ENCODE results near the gene NATD1.

Gene NATD1

GRCh38 chr17:21289902-21290571, 36.8 kb upstream of the NATD1 start:
- DNase-seq = no peak

DNA sequence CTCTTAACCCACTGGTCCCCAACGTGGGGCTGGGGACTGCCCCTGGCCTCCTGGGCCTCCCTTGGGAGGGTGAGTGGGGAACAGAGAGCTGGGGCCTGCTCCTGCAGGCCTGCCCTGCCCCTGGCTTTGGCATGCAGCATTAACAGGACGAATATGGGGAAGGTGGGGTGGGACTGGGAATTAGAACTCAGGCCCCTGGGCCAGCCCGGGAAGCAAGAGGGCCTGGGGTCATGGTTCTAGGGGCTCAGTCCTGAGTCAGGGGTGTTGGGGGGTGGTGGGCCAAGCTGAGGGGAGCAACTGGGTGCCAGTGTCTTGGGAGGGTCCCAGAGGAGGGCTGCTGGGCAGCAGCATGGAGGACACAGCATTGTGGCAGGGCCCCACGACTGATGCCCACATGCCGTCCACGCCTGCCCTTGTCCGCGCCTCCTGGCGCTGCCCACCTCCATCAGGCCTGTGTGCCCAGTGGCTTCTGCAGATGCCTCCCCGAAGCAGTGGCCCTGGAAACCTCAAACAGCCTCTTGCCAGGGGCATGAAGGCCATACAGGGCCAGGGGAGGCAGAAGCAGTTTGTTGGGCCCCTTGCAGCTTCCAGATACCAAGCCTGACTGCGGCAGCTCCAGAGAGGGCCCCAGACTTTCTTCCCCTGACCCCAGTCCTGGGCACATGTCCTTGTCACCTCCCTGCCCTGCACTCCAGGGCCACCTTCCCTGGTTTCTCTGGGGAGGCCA, 36.1 kb upstream of the NATD1 start:
- no peak for DNase-seq

GRCh38 chr17:21288571-21289017, 35.4 kb upstream of the NATD1 start:
- no peak for DNase-seq

GRCh38 chr17:21287703-21288449, 34.7 kb upstream of the NATD1 start:
- DNase-seq = peak; percentile 87

DNA sequence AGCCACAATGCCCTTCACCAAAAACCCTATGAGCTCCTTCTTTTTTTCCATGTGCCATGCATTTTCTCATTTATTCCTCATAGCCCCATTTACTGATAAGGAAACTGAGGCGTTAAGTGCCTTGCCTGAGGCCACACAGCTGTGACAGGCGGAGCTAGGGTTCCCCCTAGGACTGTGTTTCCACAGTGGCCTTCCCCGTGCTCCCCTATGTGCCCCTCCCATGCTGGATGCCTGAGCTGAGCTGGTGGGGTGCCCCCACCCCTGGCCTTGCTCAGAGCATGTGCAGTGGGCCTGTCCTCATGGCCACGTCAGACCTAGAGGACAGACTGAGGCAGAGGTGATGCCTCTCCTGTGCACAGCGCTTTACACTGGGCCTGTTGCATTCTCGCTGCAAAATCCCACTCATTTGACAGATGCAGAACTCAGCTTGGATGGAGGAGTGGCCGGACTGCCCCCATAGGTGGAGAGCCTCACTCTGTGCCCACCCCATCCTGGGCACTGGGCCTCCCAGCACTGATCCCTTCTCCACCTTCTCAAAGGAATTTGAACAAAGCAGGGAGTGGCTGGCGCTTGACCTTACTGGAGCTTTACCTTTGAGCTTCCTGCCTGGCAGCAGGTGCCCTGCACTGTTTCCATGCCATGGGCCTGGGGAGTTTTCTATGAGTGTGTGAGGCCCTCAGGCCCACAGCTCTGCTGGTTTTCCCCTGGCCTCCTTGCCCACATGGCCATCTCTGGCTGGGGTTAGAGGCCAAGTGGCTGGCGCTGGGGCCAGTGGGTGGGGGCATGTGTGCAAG, 33.9 kb upstream of the NATD1 start:
- DNase-seq = no peak

- peak; percentile 76 for DNase-seq
These were observed 33.0 kb upstream of the NATD1 start for GRCh38 chr17:21286066-21286770.

GRCh38 chr17:21285164-21286065, 32.2 kb upstream of the NATD1 start:
- no peak for DNase-seq

DNA sequence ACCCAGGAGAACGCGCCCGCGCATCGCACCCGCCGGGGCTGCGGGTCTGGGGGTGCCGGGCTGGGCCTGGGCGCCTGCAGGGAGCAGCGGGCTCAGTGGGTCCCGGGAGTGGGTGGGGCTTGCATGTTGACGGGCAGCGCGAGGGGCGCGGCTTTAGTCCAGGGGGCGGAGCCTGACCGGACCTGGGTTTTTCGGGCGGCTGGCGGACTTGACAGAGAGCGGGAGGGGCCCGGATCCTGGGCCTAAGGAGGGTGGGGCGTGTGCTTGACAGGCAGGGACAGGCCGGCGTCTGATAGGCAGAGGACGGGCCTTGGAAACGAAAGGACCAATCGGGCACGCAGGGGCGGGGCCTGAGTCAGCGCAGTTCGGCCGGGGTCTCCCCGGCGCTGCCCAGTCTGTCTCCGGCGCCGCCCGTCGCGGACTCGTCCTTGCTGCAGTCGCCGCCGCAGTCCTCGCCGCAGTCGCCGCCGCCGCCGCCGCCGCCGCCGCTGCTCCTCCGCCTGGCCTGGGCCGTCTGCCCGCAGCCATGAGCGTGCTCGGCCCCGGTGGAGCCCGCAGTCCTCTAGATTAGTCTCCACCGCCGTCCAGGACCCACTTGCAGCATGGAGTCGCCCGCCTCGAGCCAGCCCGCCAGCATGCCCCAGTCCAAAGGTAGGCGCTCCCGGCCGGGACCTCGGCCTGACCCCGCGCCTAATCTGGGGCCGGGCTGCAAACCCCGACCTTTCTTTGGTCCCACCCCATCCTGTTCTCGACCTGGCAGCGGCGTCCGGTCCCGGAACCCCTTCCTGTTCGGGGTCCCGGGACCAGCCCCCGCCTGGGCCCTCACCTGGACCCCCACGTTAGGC, 31.3 kb upstream of the NATD1 start, which contains the start of gene MAP2K3:
Gene MAP2K3 (plus strand): TSS at position 393 of the 845 bp plus-strand sequence. CDS start 210 bp downstream, at position 603.
- peak; percentile 95 for DNase-seq

- DNase-seq = no peak
These were observed 30.5 kb upstream of the NATD1 start for GRCh38 chr17:21283482-21284318.

GRCh38 chr17:21282850-21283249, 29.6 kb upstream of the NATD1 start:
- DNase-seq = no peak

DNA sequence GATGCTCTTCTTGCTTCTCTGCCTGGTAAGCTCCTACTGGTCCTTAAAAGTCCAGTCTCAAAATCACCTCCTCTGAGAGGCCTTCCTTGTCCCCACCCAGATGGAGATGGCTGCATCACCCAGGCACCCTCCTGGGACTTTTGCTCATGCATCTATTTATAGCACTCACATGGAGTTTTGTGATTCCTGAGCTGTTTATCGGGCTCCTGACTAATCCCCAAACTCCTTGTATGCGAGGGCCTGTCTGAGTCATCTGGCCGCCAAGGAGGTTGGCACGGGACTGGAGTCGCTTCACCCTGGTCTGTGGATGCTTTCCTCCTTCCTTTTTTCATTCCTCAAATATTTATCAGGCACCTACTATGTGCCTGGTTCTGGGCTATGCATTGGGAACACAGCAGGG, 29.0 kb upstream of the NATD1 start:
- peak; percentile 66 for DNase-seq

GRCh38 chr17:21280081-21280518, 26.9 kb upstream of the NATD1 start:
- DNase-seq = peak; percentile 60

DNA sequence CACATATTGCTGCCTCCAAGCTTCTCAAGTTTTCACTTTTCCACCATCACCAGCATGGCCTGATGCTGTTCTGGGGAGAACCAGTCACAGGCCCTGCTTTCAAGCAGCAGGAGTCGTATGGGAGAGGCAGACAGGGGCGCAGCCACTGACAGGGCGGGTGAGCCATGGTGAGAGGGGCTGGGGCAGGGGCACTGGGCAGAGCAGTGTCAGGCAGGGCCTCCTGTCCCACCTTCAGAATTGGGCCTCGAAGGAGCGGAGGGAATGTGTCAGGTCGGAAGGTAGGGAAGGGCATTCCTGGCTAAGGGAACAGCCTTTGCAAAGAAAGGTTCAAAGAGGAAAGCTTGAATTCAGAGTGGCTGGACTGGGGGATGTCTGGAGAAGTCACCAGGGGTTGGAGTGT, 26.4 kb upstream of the NATD1 start:
- DNase-seq = no peak

GRCh38 chr17:21279198-21279535, 26.0 kb upstream of the NATD1 start:
- DNase-seq = no peak

DNA sequence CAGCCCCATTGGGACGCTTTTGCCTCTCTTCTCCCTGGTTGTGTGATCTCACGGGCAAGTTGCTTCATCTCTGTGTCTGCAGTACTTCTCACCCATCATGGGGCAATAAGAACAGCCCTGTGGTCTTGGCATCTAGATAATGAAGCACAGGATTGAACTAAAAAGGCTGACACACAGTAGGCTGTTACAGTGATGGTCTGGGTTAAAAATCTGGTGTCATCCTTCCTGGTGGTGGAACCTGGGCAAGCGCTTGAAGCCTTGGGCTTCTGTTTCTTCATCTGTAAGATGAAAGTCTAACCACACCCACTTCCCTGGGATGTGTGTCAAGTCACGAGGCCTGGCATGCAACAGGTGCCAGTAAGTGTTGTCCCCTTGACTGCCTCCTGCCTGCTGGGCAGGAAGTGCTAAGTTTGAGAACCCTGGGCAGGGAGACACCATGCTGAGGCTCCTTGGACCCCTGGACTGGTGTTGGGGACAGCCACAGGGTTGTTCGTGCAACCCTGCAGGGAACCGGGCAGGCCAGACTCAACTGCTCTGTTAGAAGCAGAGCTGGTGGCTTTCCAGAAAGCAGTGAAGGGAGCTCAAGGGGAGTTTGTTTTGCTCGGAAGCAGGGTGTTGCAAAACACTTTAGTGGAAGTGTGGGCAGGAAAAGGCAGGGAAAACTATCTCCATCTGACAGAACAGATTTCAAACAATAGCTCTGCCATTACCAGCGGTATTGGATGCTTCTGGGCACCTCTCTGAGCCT, 25.4 kb upstream of the NATD1 start:
- no peak for DNase-seq

- DNase-seq = no peak
These were observed 24.1 kb upstream of the NATD1 start for GRCh38 chr17:21277332-21277731.

DNA sequence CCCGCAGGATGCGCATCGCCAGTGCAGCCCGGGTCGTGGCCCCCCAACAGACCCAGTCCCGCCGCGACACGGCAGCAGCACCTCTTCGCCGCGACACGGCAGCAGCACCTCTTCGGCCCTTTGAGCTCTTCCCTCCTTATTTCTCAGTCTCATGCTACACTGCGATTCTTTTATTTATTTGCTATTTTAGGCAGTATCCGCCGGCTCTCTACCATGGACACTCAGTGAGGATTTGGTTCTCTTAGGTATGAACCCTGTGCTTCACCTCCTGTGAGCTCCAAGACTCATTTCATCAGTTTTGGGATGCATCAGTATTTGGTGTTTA, 23.0 kb upstream of the NATD1 start:
- DNase-seq = no peak

DNA sequence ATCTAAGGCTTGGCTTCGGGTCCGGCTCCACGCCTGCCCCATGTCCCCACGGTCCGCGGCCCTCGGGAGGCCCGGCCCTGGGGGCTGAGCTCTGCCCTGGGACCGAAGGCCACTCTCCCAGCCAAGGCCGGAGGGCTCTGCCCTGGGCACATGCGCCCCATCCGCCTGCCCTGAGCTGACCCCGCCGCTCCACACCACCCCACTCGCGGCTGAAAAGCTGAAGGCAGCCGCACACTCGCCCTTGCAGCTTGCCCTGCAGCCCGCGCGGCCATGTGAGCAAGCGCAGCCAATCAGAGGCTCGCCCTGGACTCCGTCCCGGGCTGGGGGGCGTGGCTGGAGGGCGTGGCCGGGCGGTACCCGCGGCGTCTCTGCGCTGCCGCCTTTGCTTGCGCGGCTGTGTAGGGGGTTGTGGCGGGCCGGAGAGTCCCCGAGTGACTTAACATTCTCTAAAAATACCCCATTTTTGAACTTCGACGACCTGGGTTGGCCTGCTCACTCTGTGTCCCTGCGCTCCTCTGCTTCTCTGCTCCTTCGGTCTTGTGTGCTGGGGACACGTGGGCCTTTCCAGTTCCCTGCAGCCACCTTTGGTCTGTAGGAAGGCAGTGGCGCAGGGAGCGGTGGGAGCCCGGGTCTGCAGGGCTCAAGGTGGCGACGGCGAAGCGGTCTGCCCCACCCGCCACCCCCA, 22.5 kb upstream of the NATD1 start:
- peak; percentile 63 for DNase-seq
